Subcutaneous preadipocyte (primary cell): Measurements from ENCODE around the gene CASKIN2. TPM values are rescaled to one million over a fixed set of nuclear protein-coding genes. Genes with fewer than 3 reads are reported as not detected.

Experiments
- total RNA-seq: library from RNA; depleted of rRNA; stranded (reverse); fragments of >200 nt; gene quantifications from 2 replicates; pipeline ENCODE4 v1.2.3, GENCODE V29; 2012

The CASKIN2 gene, protein sequence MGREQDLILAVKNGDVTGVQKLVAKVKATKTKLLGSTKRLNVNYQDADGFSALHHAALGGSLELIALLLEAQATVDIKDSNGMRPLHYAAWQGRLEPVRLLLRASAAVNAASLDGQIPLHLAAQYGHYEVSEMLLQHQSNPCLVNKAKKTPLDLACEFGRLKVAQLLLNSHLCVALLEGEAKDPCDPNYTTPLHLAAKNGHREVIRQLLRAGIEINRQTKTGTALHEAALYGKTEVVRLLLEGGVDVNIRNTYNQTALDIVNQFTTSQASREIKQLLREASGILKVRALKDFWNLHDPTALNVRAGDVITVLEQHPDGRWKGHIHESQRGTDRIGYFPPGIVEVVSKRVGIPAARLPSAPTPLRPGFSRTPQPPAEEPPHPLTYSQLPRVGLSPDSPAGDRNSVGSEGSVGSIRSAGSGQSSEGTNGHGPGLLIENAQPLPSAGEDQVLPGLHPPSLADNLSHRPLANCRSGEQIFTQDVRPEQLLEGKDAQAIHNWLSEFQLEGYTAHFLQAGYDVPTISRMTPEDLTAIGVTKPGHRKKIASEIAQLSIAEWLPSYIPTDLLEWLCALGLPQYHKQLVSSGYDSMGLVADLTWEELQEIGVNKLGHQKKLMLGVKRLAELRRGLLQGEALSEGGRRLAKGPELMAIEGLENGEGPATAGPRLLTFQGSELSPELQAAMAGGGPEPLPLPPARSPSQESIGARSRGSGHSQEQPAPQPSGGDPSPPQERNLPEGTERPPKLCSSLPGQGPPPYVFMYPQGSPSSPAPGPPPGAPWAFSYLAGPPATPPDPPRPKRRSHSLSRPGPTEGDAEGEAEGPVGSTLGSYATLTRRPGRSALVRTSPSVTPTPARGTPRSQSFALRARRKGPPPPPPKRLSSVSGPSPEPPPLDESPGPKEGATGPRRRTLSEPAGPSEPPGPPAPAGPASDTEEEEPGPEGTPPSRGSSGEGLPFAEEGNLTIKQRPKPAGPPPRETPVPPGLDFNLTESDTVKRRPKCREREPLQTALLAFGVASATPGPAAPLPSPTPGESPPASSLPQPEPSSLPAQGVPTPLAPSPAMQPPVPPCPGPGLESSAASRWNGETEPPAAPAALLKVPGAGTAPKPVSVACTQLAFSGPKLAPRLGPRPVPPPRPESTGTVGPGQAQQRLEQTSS (N-terminal part only)
- 5.5 and 7.2 TPM in 2 replicates for total RNA-seq

DNA sequence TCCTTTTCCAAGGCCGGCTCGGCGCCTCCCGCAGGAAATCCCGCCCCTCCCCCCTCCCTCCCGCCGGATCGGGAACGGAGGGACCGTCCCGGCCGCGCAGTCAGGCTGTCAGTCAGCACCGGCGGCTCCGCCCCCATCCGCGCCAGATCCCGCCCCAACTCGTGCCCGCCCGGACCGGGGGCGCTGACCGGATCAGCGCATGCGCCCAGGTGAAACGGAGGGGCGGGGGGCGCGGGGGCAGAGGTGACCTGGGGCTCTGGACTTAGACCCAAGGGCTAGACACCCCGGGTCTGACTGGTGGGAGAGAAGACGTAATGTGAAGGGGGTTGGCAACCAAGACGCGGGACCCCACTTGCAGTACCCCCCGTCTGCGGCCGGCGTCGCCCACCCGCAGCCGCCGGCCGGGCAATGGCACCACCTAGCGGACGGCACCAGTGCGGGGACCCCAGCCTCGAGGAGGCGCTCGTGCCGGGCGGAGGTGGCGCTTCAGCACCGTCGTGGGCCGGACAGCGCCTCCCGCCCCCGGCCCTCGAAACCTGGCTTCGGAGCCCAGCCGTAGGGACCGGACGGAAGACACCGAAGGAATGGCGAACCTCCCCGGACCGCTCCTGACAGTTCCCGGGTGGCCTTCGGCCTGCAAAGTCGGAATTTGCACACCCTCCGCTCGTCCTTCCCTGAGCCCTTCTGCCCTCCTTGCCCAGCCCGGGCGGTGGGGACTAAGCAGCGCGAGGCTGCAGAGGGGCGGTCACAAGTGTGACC is at the start of gene CASKIN2:
CASKIN2 (minus strand) TSS at position 42 of the 759 bp plus-strand sequence. CDS start 1,733 bp downstream, outside the sequence.

DNA sequence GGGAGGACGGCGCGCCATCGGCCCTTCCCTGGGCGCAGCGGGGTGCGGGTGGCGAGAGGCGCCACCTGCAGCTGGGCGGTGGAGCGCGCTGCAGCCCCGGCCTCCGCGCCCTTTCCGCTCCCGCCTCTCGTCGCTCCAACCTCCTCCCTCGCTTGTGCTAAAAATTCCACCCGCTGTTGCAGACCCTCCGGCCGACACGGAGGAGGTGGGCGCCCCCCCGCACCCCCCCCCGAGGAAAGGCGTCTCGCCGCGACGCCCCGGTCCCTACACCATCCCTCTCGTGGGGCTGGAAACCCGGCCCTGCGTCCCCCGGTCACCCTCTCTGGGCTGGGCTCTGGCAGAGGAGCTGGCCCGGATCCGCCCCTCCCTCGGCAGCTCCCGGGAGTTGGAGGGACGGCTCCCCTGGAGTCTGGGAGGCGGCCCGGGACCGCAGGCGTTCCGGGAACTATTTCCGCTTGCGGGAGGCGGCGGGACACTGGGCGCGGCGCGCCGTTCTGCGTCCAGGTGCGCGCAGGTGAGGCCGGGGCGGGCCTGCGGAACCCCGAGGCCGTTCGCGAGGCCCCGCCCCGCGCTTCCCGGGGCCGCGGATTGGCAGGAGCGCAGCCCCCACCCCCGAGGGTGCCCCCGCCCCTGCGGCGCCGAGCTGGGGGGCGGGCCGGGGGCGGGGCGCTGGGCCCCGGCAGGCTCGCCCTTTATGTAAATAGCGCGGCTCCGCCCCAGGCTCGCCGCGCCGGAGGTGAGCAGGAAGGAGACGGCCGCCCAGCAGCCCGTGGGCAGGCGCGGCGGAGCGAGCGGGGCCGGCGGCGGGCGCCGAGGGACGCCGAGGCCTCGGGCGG is 9.9 kb upstream of the CASKIN2 start, which contains the start of gene LLGL2:
LLGL2 (plus strand) TSS at position 728 of the 836 bp plus-strand sequence. CDS start 17,730 bp downstream, outside the sequence.

DNA sequence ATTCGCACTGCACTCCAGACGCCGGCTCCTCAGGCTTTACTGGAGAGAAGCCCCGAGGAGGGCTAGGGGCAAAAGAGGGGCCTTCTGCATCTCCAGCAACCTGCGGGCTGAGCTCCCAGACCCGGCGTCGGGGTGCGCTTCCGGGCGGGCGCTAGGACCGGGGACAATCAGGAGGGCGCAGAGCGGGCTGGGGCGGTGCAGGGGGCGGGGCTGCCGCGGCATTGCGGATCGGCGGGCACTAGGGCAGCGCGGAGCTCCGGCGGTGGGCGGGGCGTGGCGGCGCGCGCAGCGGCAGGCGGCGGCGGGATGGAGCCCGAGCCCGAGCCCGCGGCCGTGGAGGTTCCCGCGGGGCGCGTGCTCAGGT is 900 bp upstream of the CASKIN2 start, which contains the start of gene TSEN54:
TSEN54 (plus strand) TSS at position 274 of the 364 bp plus-strand sequence; CDS start at position 307, 33 bp downstream.

DNA sequence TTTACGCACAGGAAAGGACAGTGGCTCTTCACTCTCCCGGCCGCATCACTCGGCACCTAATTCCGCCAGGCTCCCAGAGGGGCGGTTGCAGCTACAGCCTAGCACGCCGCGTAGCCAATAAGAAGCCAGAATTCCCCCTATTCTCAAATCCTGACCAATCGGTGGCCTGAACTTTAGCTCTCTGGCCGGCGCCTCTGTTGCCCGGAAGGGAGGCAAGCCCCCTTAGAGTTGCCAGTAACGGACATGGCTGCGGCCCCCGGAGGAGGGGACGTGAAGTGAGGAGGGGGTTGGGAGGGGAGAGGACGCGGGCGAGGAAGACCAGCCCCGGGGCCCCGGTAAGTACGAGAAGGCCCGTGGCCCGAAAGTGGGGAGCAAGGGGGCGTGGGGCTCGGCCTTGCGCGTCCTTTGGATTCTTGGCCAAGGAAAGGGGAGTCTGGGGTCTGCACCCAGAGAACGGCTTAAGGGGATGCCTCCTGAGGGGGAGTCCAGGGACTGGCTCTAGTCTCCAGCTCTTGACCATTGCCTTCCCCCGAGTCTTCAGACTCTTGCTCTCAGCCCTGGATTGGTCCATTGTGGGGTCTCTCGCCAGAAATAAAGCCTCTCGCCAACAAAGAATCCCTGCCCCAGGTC is 58.8 kb downstream of the CASKIN2 start, which contains the start of gene TMEM94:
TMEM94 (plus strand) TSS at position 219 of the 630 bp plus-strand sequence. CDS start 15,271 bp downstream, outside the sequence.

Other genes with a start within 250 kb of the CASKIN2 start
- gene MIF4GD, start 244.3 kb downstream of the CASKIN2 start, total RNA-seq, result 3.3 and 4.7 TPM in 2 replicates
- gene SLC25A19, start 226.1 kb downstream of the CASKIN2 start, total RNA-seq, result 7.0 and 20.7 TPM in 2 replicates
- gene GRB2, start 109.9 kb downstream of the CASKIN2 start, total RNA-seq, result 57.7 and 75.1 TPM in 2 replicates
- 30.1 and 31.6 TPM in 2 replicates for gene TMEM94, start 58.9 kb downstream of the CASKIN2 start, total RNA-seq
- 8.8 and 12.1 TPM in 2 replicates for gene TSEN54, start 991 bp upstream of the CASKIN2 start, total RNA-seq
- 0.20 TPM in 1 of 2 replicates, not detected in the other for gene LLGL2, start 10.2 kb upstream of the CASKIN2 start, total RNA-seq
- 0.73 and 0.78 TPM in 2 replicates for gene MYO15B, start 72.3 kb upstream of the CASKIN2 start, total RNA-seq
- gene SMIM5, start 117.9 kb upstream of the CASKIN2 start, total RNA-seq, result not detected in 2 replicates
- 20.6 and 23.1 TPM in 2 replicates for gene RECQL5, start 151.6 kb upstream of the CASKIN2 start, total RNA-seq
- 51.0 and 51.4 TPM in 2 replicates for gene SAP30BP, start 151.8 kb upstream of the CASKIN2 start, total RNA-seq
- gene ITGB4, start 205.9 kb upstream of the CASKIN2 start, total RNA-seq, result 0.20 TPM in 1 of 2 replicates, not detected in the other
- gene GALK1, start 249.7 kb upstream of the CASKIN2 start, total RNA-seq, result 48.3 and 71.7 TPM in 2 replicates